HCT116 (cell line): ENCODE results near the gene TNFRSF25.

Experiments
- CEBPB ChIP-seq: IDR thresholded peaks from 2 replicates; pipeline ENCODE4 v1.6.1; 2012; ENCODE audit warnings: low read depth
- CTCF ChIP-seq, 3 experiments: fragments of 200-600 bp in 1 of 3; sonication (generic) in 1 of 3; IDR thresholded peaks in 2 of 3; conservative IDR thresholded peaks in 1 of 3; 2 replicates each; pipeline ENCODE4 v1.5.1; 2012 to 2017; ENCODE audit warnings: low read depth in 2 of 3, low read length in 2 of 3, antibody characterized with exemption in 1 of 3, borderline replicate concordance in 1 of 3, control low read depth in 1 of 3, mild to moderate bottlenecking in 1 of 3, mixed read lengths in 1 of 3, mixed run types in 1 of 3, moderate library complexity in 1 of 3; ENCODE audit not compliant: insufficient read depth in 1 of 3
- EZH2phosphoT487 ChIP-seq: fragments of 200-600 bp; IDR thresholded peaks from 2 replicates; pipeline ENCODE4 v1.6.1; 2018; ENCODE audit warnings: antibody characterized with exemption, borderline replicate concordance
- JUND ChIP-seq: IDR thresholded peaks from 2 replicates; pipeline ENCODE4 v1.6.1; 2012
- POLR2A ChIP-seq: IDR thresholded peaks from 2 replicates; pipeline ENCODE4 v1.7.0; 2011; ENCODE audit warnings: borderline replicate concordance; ENCODE audit not compliant: insufficient read depth, insufficient read length; ENCODE audit errors: extremely low read depth
- RAD21 ChIP-seq: IDR thresholded peaks from 2 replicates; pipeline ENCODE4 v1.6.1; 2012; ENCODE audit warnings: low read depth, mild to moderate bottlenecking
- REST ChIP-seq: IDR thresholded peaks from 2 replicates; pipeline ENCODE4 v1.6.1; 2012; ENCODE audit warnings: low read depth

- TF ChIP-seq REST (no peak), CTCF (IDR thresholded peaks at IDR 0.05 in 2 of 3, conservative IDR thresholded peaks at IDR 0.05 in 1 of 3; ENCODE audit: borderline replicate concordance in 1 of 3, insufficient read depth in 1 of 3, low read depth in 2 of 3, low read length in 2 of 3) (no peak), POLR2A (no peak), EZH2phosphoT487 (no peak), JUND (no peak), CEBPB (no peak), RAD21 (no peak)
These were observed 1.1 kb downstream of the TNFRSF25 start for GRCh38 chr1:6464915-6465314.
